ENCODE results near the gene KCNJ15. TPM values are rescaled to one million over a fixed set of nuclear protein-coding genes. Genes with fewer than 3 reads are reported as not detected.

KCNJ15 gene
- total and polyA plus RNA-seq, 2 of the 8 experiments (the other 6 are each of a cell fraction or from before 2014, with no cell fraction given): under 0.01 TPM; not detected in 1

- no peak overlapping the region for H2BK12ac ChIP-seq (ENCODE audit: low read depth, low read length)
- H2BK20ac ChIP-seq (ENCODE audit: low read length): no peak overlapping the region
- no peaks in the 10 kb centered on the region for H3K79me2 ChIP-seq (ENCODE audit: control insufficient read depth in 1 of 2, insufficient read depth in 2 of 2, low read length in 2 of 2)
- 96% methylated on average over 2 of the region's 2 CpGs; no CpG with 5 or more reads in 1 of the 2 experiments for WGBS, 2 experiments (ENCODE audit: extremely low coverage in 1 of 2, insufficient coverage in 1 of 2, insufficient read length in 1 of 2, insufficient replicate concordance in 2 of 2, low coverage in 1 of 2, low lambda C conversion rate in 2 of 2, missing lambda C conversion rate in 1 of 2)
- no peak overlapping the region for H3K14ac ChIP-seq (ENCODE audit: insufficient read length)
- H3K18ac ChIP-seq (ENCODE audit: extremely low read depth, low read length): no peak overlapping the region
- no peaks in the 10 kb centered on the region for H3K9me3 ChIP-seq (ENCODE audit: insufficient read depth in 2 of 2, low read depth in 1 of 2, low read length in 1 of 2)
- H3K9ac ChIP-seq (replicated peaks in 1 of 4; ENCODE audit: extremely low read depth in 1 of 4, low read depth in 3 of 4, low read length in 3 of 4): no peak overlapping the region
- H3K23me2 ChIP-seq (ENCODE audit: low read depth, low read length): no peaks in the 10 kb centered on the region
- no peaks in the 10 kb centered on the region for H3K79me1 ChIP-seq (ENCODE audit: low read depth, low read length)
- H3K4me1 ChIP-seq (replicated peaks in 1 of 4; ENCODE audit: control insufficient read depth in 3 of 4, insufficient read depth in 4 of 4, low read length in 3 of 4): no peaks in the 10 kb centered on the region; a peak in 1 of 7 replicates
- no peak overlapping the region for H3K27ac ChIP-seq (ENCODE audit: low read depth, low read length)
- CTCF ChIA-PET (ENCODE audit: partially characterized antibody): interaction anchor here (1.5 kb wide), 1 partner anchor 40 kb away, joined by 4 read pairs; no protein-coding TSS in a partner anchor
- no peak overlapping the region for H2BK5ac ChIP-seq (ENCODE audit: low read depth, low read length)
- no peak overlapping the region for H4K5ac ChIP-seq (ENCODE audit: insufficient read length, low read depth, low read length)
- H3K36me3 ChIP-seq (ENCODE audit: control insufficient read depth in 2 of 4, insufficient read depth in 4 of 4, low read length in 3 of 4): no peaks in the 10 kb centered on the region
- H2BK15ac ChIP-seq (ENCODE audit: low read length): no peak overlapping the region
- no peak overlapping the region for H3K23ac ChIP-seq (ENCODE audit: insufficient read length)
- H3K4ac ChIP-seq (replicated peaks; ENCODE audit: insufficient read length, low read depth, low read length): no peak overlapping the region
- no peak overlapping the region for H2AFZ ChIP-seq (ENCODE audit: low read length)
- H3K56ac ChIP-seq (replicated peaks; ENCODE audit: insufficient read length, low read depth, low read length): no peak overlapping the region
- H3K27me3 ChIP-seq (replicated peaks in 1 of 4; ENCODE audit: control insufficient read depth in 3 of 4, extremely low read depth in 1 of 4, insufficient read depth in 3 of 4, low read length in 3 of 4): no peaks in the 10 kb centered on the region
- no peak for FAIRE-seq
- no peak overlapping the region for H4K8ac ChIP-seq (ENCODE audit: extremely low read depth, insufficient read depth, low read length)
- DNase-seq (ENCODE audit: low read depth in 1 of 2, low spot score in 2 of 2): no peak
- H3K4me2 ChIP-seq (ENCODE audit: insufficient read depth in 1 of 2, low read depth in 2 of 2, low read length in 2 of 2): no peak overlapping the region
- H3K4me3 ChIP-seq (ENCODE audit: extremely low read depth in 1 of 4, insufficient read depth in 2 of 4, low read depth in 3 of 4, low read length in 4 of 4): no peak overlapping the region
- H4K20me1 ChIP-seq (replicated peaks in 1 of 2; ENCODE audit: control insufficient read depth in 1 of 2, insufficient read depth in 2 of 2, low read length in 2 of 2): no peaks in the 10 kb centered on the region
- H4K91ac ChIP-seq (replicated peaks; ENCODE audit: insufficient read length, low read length): no peak overlapping the region
- no peak overlapping the region for H2BK120ac ChIP-seq (replicated peaks; ENCODE audit: low read depth, low read length)
- POLR2A ChIA-PET (ENCODE audit: partially characterized antibody): no interaction called here
- H2AK5ac ChIP-seq (ENCODE audit: low read depth, low read length): no peak overlapping the region
- TF ChIP-seq RBBP5 (IDR thresholded peaks at IDR 0.05; ENCODE audit: borderline replicate concordance, low read depth, low read length) (no peak), ATF3 (IDR thresholded peaks at IDR 0.05; ENCODE audit: insufficient read depth, low read depth, low read length) (no peak), POLR2A (IDR thresholded peaks at IDR 0.05; ENCODE audit: control extremely low read depth in 1 of 2, low read depth in 2 of 2, low read length in 2 of 2) (no peak), CREB1 (IDR thresholded peaks at IDR 0.05) (no peak), CTCF (IDR thresholded peaks at IDR 0.05; ENCODE audit: control extremely low read depth in 1 of 3, insufficient read depth in 1 of 3, low read depth in 1 of 3, low read length in 3 of 3) (no peak), ASH2L (IDR thresholded peaks at IDR 0.05; ENCODE audit: low read length) (no peak), CHD1 (IDR thresholded peaks at IDR 0.05; ENCODE audit: low read depth, low read length) (no peak), BCL11A (IDR thresholded peaks at IDR 0.05; ENCODE audit: low read depth in 2 of 2, low read length in 2 of 2) (no peak), FOSL1 (IDR thresholded peaks at IDR 0.05; ENCODE audit: insufficient read depth, low read depth, low read length) (no peak), RAD21 (IDR thresholded peaks at IDR 0.05 in 1 of 2, conservative IDR thresholded peaks at IDR 0.05 in 1 of 2; ENCODE audit: low read depth in 2 of 2, low read length in 2 of 2) (no peak), JUN (IDR thresholded peaks at IDR 0.05; ENCODE audit: low read depth, low read length) (no peak)
Measured at GRCh38 chr21:38259665-38260064, 2.9 kb downstream of the KCNJ15 start.

All from H1 (cell line).